Measurements from ENCODE around the gene CDC25A. TPM values are rescaled to one million over a fixed set of nuclear protein-coding genes. Genes with fewer than 3 reads are reported as not detected.

The CDC25A gene
- total and polyA plus RNA-seq, 2 of the 13 experiments (the other 11 are each of a cell fraction or from before 2014, with no cell fraction given), result 7.9 to 45.4 TPM

DNA sequence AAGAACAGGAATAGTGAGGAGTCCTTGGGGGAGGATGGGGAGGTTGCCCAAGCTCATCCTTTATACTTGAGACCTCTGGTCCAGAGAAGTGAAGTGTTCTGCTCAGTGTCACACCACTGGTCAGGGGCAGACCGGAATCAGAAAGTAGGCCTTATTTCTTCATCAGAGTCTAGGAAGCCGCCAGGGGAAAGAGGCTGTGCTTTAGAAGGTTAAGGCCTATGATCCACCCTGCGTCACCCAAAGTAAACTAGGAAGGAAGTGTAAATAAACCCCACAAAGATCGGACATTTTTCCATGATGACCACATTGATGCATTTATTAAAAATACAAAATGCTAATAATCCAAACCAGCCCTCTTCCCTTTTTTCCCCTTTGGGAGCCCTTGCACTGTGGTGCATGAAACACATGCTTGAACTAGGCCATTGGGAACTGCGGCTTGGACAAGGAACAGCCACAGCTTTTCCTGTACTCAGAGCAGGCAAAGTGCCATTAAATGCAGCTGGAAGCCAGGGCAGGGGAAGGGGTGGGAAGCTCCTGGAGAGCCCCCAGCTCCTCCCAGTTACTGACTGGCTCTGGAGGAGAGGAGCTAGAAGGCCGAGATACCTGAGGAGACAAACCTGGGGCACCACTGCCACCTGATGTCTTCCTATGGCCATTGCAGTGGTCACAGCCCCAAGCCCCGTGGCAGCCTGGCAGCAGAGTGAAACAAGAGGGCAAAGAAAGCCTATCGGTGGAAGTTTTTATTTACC lies 37.0 kb downstream of the CDC25A start (continued):
- 0 out of 2 replicates have a peak, but pooled peaks have one; percentile 22 for TF ChIP-seq ZNF547 (CRISPR knock-in tag; IDR thresholded peaks at IDR 0.05)
- TF ChIP-seq RAD21 (CRISPR knock-in tag; IDR thresholded peaks at IDR 0.05), result peak; percentile 96
- no peak for TF ChIP-seq ZMYM2 (CRISPR knock-in tag; IDR thresholded peaks at IDR 0.05)
- TF ChIP-seq SALL1 (CRISPR knock-in tag; IDR thresholded peaks at IDR 0.05), result peak; percentile 59
- no peak for TF ChIP-seq KLF9 (CRISPR knock-in tag; IDR thresholded peaks at IDR 0.05; ENCODE audit: low read depth)
- no peak for TF ChIP-seq ZNF703 (CRISPR knock-in tag; IDR thresholded peaks at IDR 0.05; ENCODE audit: borderline replicate concordance)
- no peak for TF ChIP-seq IRF1 (CRISPR knock-in tag; IDR thresholded peaks at IDR 0.05; ENCODE audit: low read depth)
- TF ChIP-seq TARDBP (CRISPR knock-in tag; IDR thresholded peaks at IDR 0.05), result no peak
- TF ChIP-seq MXI1 (IDR thresholded peaks at IDR 0.05; ENCODE audit: borderline replicate concordance, low read depth, low read length), result 0 out of 3 replicates have a peak, but pooled peaks have one; percentile 22
- TF ChIP-seq, protein P1, sequence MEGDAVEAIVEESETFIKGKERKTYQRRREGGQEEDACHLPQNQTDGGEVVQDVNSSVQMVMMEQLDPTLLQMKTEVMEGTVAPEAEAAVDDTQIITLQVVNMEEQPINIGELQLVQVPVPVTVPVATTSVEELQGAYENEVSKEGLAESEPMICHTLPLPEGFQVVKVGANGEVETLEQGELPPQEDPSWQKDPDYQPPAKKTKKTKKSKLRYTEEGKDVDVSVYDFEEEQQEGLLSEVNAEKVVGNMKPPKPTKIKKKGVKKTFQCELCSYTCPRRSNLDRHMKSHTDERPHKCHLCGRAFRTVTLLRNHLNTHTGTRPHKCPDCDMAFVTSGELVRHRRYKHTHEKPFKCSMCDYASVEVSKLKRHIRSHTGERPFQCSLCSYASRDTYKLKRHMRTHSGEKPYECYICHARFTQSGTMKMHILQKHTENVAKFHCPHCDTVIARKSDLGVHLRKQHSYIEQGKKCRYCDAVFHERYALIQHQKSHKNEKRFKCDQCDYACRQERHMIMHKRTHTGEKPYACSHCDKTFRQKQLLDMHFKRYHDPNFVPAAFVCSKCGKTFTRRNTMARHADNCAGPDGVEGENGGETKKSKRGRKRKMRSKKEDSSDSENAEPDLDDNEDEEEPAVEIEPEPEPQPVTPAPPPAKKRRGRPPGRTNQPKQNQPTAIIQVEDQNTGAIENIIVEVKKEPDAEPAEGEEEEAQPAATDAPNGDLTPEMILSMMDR (CRISPR knock-in tag; IDR thresholded peaks at IDR 0.05), result peak; percentile 98
- 0 out of 2 replicates have a peak, but pooled peaks have one; percentile 13 for TF ChIP-seq HNRNPL (IDR thresholded peaks at IDR 0.05; ENCODE audit: low read depth, low read length)
- TF ChIP-seq ZNF318 (CRISPR knock-in tag; IDR thresholded peaks at IDR 0.05), result no peak
- TF ChIP-seq NCOA5 (CRISPR knock-in tag; IDR thresholded peaks at IDR 0.05), result no peak
- no peak for TF ChIP-seq ETV6 (CRISPR knock-in tag; conservative IDR thresholded peaks at IDR 0.05)
- TF ChIP-seq AGO1 (IDR thresholded peaks at IDR 0.05; ENCODE audit: low read depth, low read length, poor library complexity, severe bottlenecking), result no peak
- TF ChIP-seq, protein P2, sequence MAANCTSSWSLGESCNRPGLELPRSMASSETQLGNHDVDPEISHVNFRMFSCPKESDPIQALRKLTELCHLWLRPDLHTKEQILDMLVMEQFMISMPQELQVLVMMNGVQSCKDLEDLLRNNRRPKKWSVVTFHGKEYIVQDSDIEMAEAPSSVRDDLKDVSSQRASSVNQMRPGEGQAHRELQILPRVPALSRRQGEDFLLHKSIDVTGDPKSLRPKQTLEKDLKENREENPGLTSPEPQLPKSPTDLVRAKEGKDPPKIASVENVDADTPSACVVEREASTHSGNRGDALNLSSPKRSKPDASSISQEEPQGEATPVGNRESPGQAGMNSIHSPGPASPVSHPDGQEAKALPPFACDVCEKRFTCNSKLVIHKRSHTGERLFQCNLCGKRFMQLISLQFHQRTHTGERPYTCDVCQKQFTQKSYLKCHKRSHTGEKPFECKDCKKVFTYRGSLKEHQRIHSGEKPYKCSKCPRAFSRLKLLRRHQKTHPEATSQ (CRISPR knock-in tag; IDR thresholded peaks at IDR 0.05; ENCODE audit: borderline replicate concordance), result no peak
- no peak for TF ChIP-seq ESRRA (CRISPR knock-in tag; IDR thresholded peaks at IDR 0.05; ENCODE audit: low read depth)
- no peak for TF ChIP-seq ARNT (IDR thresholded peaks at IDR 0.05)
